SU-DHL-6 (cell line): ENCODE data around the gene LINGO1.

Experiments used
- H2AFZ ChIP-seq: fragments of 200-600 bp; sonication (generic); 2 replicates; pipeline ENCODE4 v1.6.1; 2014; ENCODE audit warnings: low read depth, mild to moderate bottlenecking, moderate library complexity, mixed read lengths, antibody characterized with exemption, low read length; ENCODE audit not compliant: severe bottlenecking
- H3F3A ChIP-seq: fragments of 200-600 bp; shearing (Covaris generic); 2 replicates; pipeline ENCODE4 v1.6.0; 2016; ENCODE audit warnings: antibody characterized with exemption, mild to moderate bottlenecking; ENCODE audit not compliant: insufficient read depth
- H3K27ac ChIP-seq: fragments of 200-600 bp; sonication (generic); 2 replicates; pipeline ENCODE4 v1.5.1; 2016; ENCODE audit warnings: low read depth, mild to moderate bottlenecking, low read length, moderate library complexity, mixed read lengths
- H3K27me3 ChIP-seq: fragments of 200-600 bp; sonication (generic), shearing (Covaris generic); 2 replicates; pipeline ENCODE4 v1.6.0; 2014; ENCODE audit warnings: mild to moderate bottlenecking, low read length
- H3K36me3 ChIP-seq: fragments of 200-600 bp; sonication (generic); 2 replicates; pipeline ENCODE4 v1.6.1; 2014; ENCODE audit warnings: mild to moderate bottlenecking, low read length, mixed read lengths
- H3K4me2 ChIP-seq: fragments of 300-600, 200-600 bp; shearing (Covaris generic), sonication (generic); 2 replicates; pipeline ENCODE4 v1.6.0; 2014; ENCODE audit warnings: low read length, low read depth, mild to moderate bottlenecking; ENCODE audit not compliant: poor library complexity, severe bottlenecking
- H3K4me3 ChIP-seq: fragments of 200-600 bp; sonication (generic); 2 replicates; pipeline ENCODE4 v1.5.1; 2014; ENCODE audit warnings: antibody characterized with exemption, low read length, mild to moderate bottlenecking, mixed read lengths; ENCODE audit not compliant: insufficient read depth, poor library complexity, severe bottlenecking
- H3K79me2 ChIP-seq: fragments of 200-600 bp; sonication (generic); 2 replicates; pipeline ENCODE4 v1.6.1; 2014; ENCODE audit warnings: mild to moderate bottlenecking, low read length, moderate library complexity; ENCODE audit not compliant: insufficient read depth
- H3K9ac ChIP-seq: fragments of 200-600 bp; sonication (generic); 2 replicates; pipeline ENCODE4 v1.7.0; 2014; ENCODE audit warnings: mild to moderate bottlenecking, low read length
- H3K9me2 ChIP-seq: fragments of 200-600 bp; sonication (generic); replicated peaks from 2 replicates; pipeline ENCODE4 v1.6.1; 2014; ENCODE audit warnings: low read length; ENCODE audit not compliant: insufficient read depth
- H3K9me3 ChIP-seq: fragments of 200-600 bp; sonication (generic); 2 replicates; pipeline ENCODE4 v1.6.1; 2014; ENCODE audit warnings: low read length, mixed read lengths; ENCODE audit not compliant: insufficient read depth
- H4K20me1 ChIP-seq: fragments of 200-600 bp; sonication (generic); 2 replicates; pipeline ENCODE4 v1.6.1; 2014; ENCODE audit warnings: low read depth, mild to moderate bottlenecking, antibody characterized with exemption, low read length, moderate library complexity, mixed read lengths
- CTCF ChIP-seq: fragments of 200-600 bp; sonication (generic); IDR thresholded peaks from one replicate; pipeline ENCODE4 v1.5.1; 2017; ENCODE audit warnings: antibody characterized with exemption, mild to moderate bottlenecking, low read length, moderate library complexity; ENCODE audit not compliant: insufficient read depth, poor library complexity, severe bottlenecking
- EZH2phosphoT487 ChIP-seq: fragments of 200-600 bp; sonication (generic), shearing (Covaris generic); conservative IDR thresholded peaks from 2 replicates; pipeline ENCODE4 v1.6.1; 2018; ENCODE audit warnings: mild to moderate bottlenecking, antibody characterized with exemption, low read length, moderate library complexity, mixed read lengths

Gene LINGO1

GRCh38 chr15:77610731-77611130 is 22.0 kb downstream of the LINGO1 start:
- H3K4me2 ChIP-seq = no peak overlapping the region
- no peaks in the 10 kb centered on the region for H4K20me1 ChIP-seq
- no peaks in the 10 kb centered on the region for H3K79me2 ChIP-seq
- TF ChIP-seq EZH2phosphoT487 (no peak), CTCF (no peak)
- H3K9me3 ChIP-seq = no peaks in the 10 kb centered on the region
- H3K27me3 ChIP-seq = no peaks in the 10 kb centered on the region
- no peak overlapping the region for H2AFZ ChIP-seq
- H3K4me3 ChIP-seq = no peak overlapping the region
- H3K9ac ChIP-seq = no peak overlapping the region
- H3F3A ChIP-seq = no peaks in the 10 kb centered on the region
- no peaks in the 10 kb centered on the region for H3K36me3 ChIP-seq
- H3K27ac ChIP-seq = no peak overlapping the region
- no peaks in the 10 kb centered on the region for H3K9me2 ChIP-seq

- Histone ChIP-seq H3K9me3 (no peaks in the 10 kb centered on the region), H2AFZ (no peak overlapping the region), H3K9me2 (no peaks in the 10 kb centered on the region), H3K4me3 (no peak overlapping the region), H3K4me2 (no peak overlapping the region), H3K27ac (no peak overlapping the region), H3K27me3 (no peaks in the 10 kb centered on the region), H3K79me2 (no peaks in the 10 kb centered on the region), H3K9ac (no peak overlapping the region), H3K36me3 (no peaks in the 10 kb centered on the region), H3F3A (no peaks in the 10 kb centered on the region), H4K20me1 (no peaks in the 10 kb centered on the region)
- TF ChIP-seq CTCF (no peak), EZH2phosphoT487 (no peak)
Observed at GRCh38 chr15:77609558-77609957, 23.2 kb downstream of the LINGO1 start.

GRCh38 chr15:77608774-77609173 is 23.9 kb downstream of the LINGO1 start:
- TF ChIP-seq CTCF (no peak), EZH2phosphoT487 (no peak)
- no peaks in the 10 kb centered on the region for H4K20me1 ChIP-seq
- H2AFZ ChIP-seq = no peak overlapping the region
- H3K79me2 ChIP-seq = no peaks in the 10 kb centered on the region
- no peaks in the 10 kb centered on the region for H3F3A ChIP-seq
- no peak overlapping the region for H3K9ac ChIP-seq
- H3K9me3 ChIP-seq = no peaks in the 10 kb centered on the region
- H3K9me2 ChIP-seq = no peaks in the 10 kb centered on the region
- no peaks in the 10 kb centered on the region for H3K36me3 ChIP-seq
- no peak overlapping the region for H3K4me3 ChIP-seq
- no peak overlapping the region for H3K4me2 ChIP-seq
- H3K27me3 ChIP-seq = no peaks in the 10 kb centered on the region
- H3K27ac ChIP-seq = no peak overlapping the region

GRCh38 chr15:77607894-77608261 is 24.8 kb downstream of the LINGO1 start:
- Histone ChIP-seq H3K4me2 (no peak overlapping the region), H3K4me3 (no peak overlapping the region), H3K36me3 (no peaks in the 10 kb centered on the region), H3K9me3 (no peaks in the 10 kb centered on the region), H3K27me3 (no peaks in the 10 kb centered on the region), H3K9me2 (no peaks in the 10 kb centered on the region), H3K9ac (no peak overlapping the region), H3K79me2 (no peaks in the 10 kb centered on the region), H3K27ac (no peak overlapping the region), H4K20me1 (no peaks in the 10 kb centered on the region), H2AFZ (no peak overlapping the region), H3F3A (no peaks in the 10 kb centered on the region)
- TF ChIP-seq CTCF = no peak
- TF ChIP-seq EZH2phosphoT487 = no peak
